GM12878 (cell line): ENCODE data around the gene UNK. TPM values are rescaled to one million over a fixed set of nuclear protein-coding genes. Genes with fewer than 3 reads are reported as not detected.

ENCODE experiments used
- ATAC-seq: fragments of 200-7000 bp; cut with Tn5 transposase; 3 replicates; pipeline ENCODE4 v1.9.1; 2020; ENCODE audit warnings: mild to moderate bottlenecking, moderate library complexity
- BruUV-seq: library from RNA; stranded (reverse); fragments of 400-500 nt; replicated peaks from 2 replicates; lab custom pipeline; 2021; lab: Mats Ljungman, UMichigan
- CTCF ChIA-PET: fragments of 300-600 bp; sonication (Branson Sonifier 250); formaldehyde crosslinking; extraction: SDS; loops from one replicate; lab custom pipeline; 2021; ENCODE audit warnings: inconsistent platforms; lab: Yijun Ruan, JAX
- POLR2A ChIA-PET: fragments of 350-600 bp; formaldehyde crosslinking; extraction: SDS; loops from one replicate; lab custom pipeline; 2021; ENCODE audit warnings: inconsistent platforms; lab: Charles Lee
- RAD21 ChIA-PET: fragments of 300-600 bp; sonication (Branson Sonifier 250); formaldehyde crosslinking; loops from one replicate; lab custom pipeline; 2023; ENCODE audit warnings: antibody characterized with exemption; ENCODE audit not compliant: unreplicated experiment; lab: Charles Lee
- SMC1A ChIA-PET: fragments of 300-600 bp; sonication (Branson Sonifier 250); formaldehyde crosslinking; loops from one replicate; lab custom pipeline; 2023; ENCODE audit not compliant: unreplicated experiment, uncharacterized antibody; lab: Charles Lee
- DNase-seq: peaks from one replicate; pipeline ENCODE4 v3.0.0-alpha.2; 2011; ENCODE audit warnings: low read depth, low spot score
- FAIRE-seq: peaks from 3 replicates; lab custom pipeline; 2011; peaks lifted over from hg19 to GRCh38; lab: Jason Lieb, UNC
- H2AFZ ChIP-seq: 2 replicates; pipeline ENCODE4 v1.6.0; 2011; ENCODE audit warnings: low read depth, low read length, control low read depth; ENCODE audit not compliant: control insufficient read depth
- H3K27ac ChIP-seq: 2 replicates; pipeline ENCODE4 v1.5.1; 2011; ENCODE audit warnings: control low read depth; ENCODE audit not compliant: control insufficient read depth, insufficient read depth
- H3K27me3 ChIP-seq, 2 experiments: replicated peaks in 1 of 2; 2 replicates each; pipeline versions ENCODE4 v1.6.0 to v1.6.1; 2011; ENCODE audit warnings: low read length in 1 of 2; ENCODE audit not compliant: control insufficient read depth in 2 of 2, insufficient read depth in 2 of 2
- H3K36me3 ChIP-seq, 2 experiments: 2 replicates each; pipeline ENCODE4 v1.5.1; 2011; ENCODE audit warnings: low read length in 1 of 2; ENCODE audit not compliant: control insufficient read depth in 2 of 2, insufficient read depth in 2 of 2
- H3K4me1 ChIP-seq: 2 replicates; pipeline ENCODE4 v1.6.1; 2011; ENCODE audit warnings: mild to moderate bottlenecking, low read length, moderate library complexity, mixed read lengths; ENCODE audit not compliant: control insufficient read depth, insufficient read depth
- H3K4me2 ChIP-seq: 2 replicates; pipeline ENCODE4 v1.6.0; 2011; ENCODE audit warnings: control low read depth; ENCODE audit not compliant: control insufficient read depth, insufficient read depth
- H3K4me3 ChIP-seq: fragments of 200-600 bp; sonication (generic); 2 replicates; pipeline ENCODE4 v1.5.1; 2016
- H3K79me2 ChIP-seq: 2 replicates; pipeline ENCODE4 v1.6.0; 2011; ENCODE audit warnings: low read length; ENCODE audit not compliant: control insufficient read depth, insufficient read depth
- H3K9ac ChIP-seq: 2 replicates; pipeline ENCODE4 v1.8.0; 2011; ENCODE audit warnings: low read length, control low read depth, mixed read lengths; ENCODE audit not compliant: control insufficient read depth, insufficient read depth
- H3K9me3 ChIP-seq: replicated peaks from 3 replicates; pipeline ENCODE4 v1.5.1; 2011; ENCODE audit warnings: mild to moderate bottlenecking, low read length; ENCODE audit not compliant: control insufficient read depth, insufficient read depth
- H4K20me1 ChIP-seq: 2 replicates; pipeline ENCODE4 v1.6.0; 2011; ENCODE audit not compliant: control insufficient read depth, insufficient read depth
- BHLHE40 ChIP-seq, 2 experiments: fragments of 450-650 bp in 1 of 2; IDR thresholded peaks; 2 replicates each; pipeline ENCODE4 v1.6.1; 2011 to 2017; ENCODE audit warnings: low read depth in 2 of 2, borderline replicate concordance in 1 of 2, improper control_type of control experiment in 1 of 2, low read length in 1 of 2, mild to moderate bottlenecking in 1 of 2
- CBFB ChIP-seq: IDR thresholded peaks from 2 replicates; pipeline ENCODE4 v1.6.1; 2016; ENCODE audit warnings: antibody characterized with exemption, low read depth
- HSF1 ChIP-seq: fragments of 150-350 bp; IDR thresholded peaks from 2 replicates; pipeline ENCODE4 v1.6.1; 2014; ENCODE audit warnings: mild to moderate bottlenecking, low read depth, low read length
- MEF2A ChIP-seq: IDR thresholded peaks from 2 replicates; pipeline ENCODE4 v1.6.1; 2011; ENCODE audit warnings: low read depth, mild to moderate bottlenecking, low read length, moderate library complexity; ENCODE audit not compliant: insufficient read depth
- NFXL1 ChIP-seq: fragments of 450-650 bp; IDR thresholded peaks from 2 replicates; pipeline ENCODE4 v1.6.1; 2017; ENCODE audit warnings: antibody characterized with exemption, mild to moderate bottlenecking, borderline replicate concordance
- SUPT20H ChIP-seq: IDR thresholded peaks from 2 replicates; pipeline ENCODE4 v1.6.1; 2011; ENCODE audit warnings: low read depth, mild to moderate bottlenecking, low read length, moderate library complexity, borderline replicate concordance; ENCODE audit not compliant: control insufficient read depth
- TAF1 ChIP-seq: IDR thresholded peaks from 2 replicates; pipeline ENCODE4 v1.6.1; 2011; ENCODE audit warnings: mild to moderate bottlenecking, low read depth, low read length, borderline replicate concordance
- TCF7 ChIP-seq: IDR thresholded peaks from 2 replicates; pipeline ENCODE4 v1.6.1; 2014; ENCODE audit warnings: antibody characterized with exemption, borderline replicate concordance
- WGBS: methylation state at CpG from one replicate; pipeline ENCODE4 v1.1.6; 2016; ENCODE audit warnings: low lambda C conversion rate; ENCODE audit not compliant: insufficient replicate concordance, insufficient coverage; ENCODE audit errors: missing lambda C conversion rate; 5-methylcytosine and 5-hydroxymethylcytosine counted together
- in situ Hi-C: fragments of 300-500 bp; cut with MboI; formaldehyde crosslinking; loops from 9 replicates; pipeline ENCODE4 v1.14.3; 2018; ENCODE audit warnings: mixed read lengths
- intact Hi-C: fragments of 100-400 bp; cut with micrococcal nuclease; formaldehyde crosslinking; loops from one replicate; pipeline ENCODE4 v1.14.2; 2022; ENCODE audit not compliant: unreplicated experiment
- polyA plus RNA-seq, 11 experiments: library from polyadenylated mRNA; depleted of rRNA in 4 of 11; unstranded in 6 of 11; stranded (reverse) in 5 of 11; fragments of >200 nt; fragmentation: Nextera tagmentation in 4 of 11; fragmentation: Illumina TruSeq in 1 of 11; extraction: Ambion mirVana in 4 of 11; extraction: Trizol in 1 of 11; gene quantifications; 1 replicate in 1 of 11; 2 replicates in 10 of 11; pipeline versions ENCODE4 v1.2.1 to v1.2.3, GENCODE V29; 2011 to 2016; ENCODE audit warnings: inconsistent platforms in 2 of 11, missing spikeins in 2 of 11, low read depth in 1 of 11
- total RNA-seq, 4 experiments: library from RNA; depleted of rRNA in 3 of 4; stranded (reverse); fragments of >200 nt in 3 of 4; fragmentation: Illumina TruSeq in 1 of 4; extraction: Trizol in 1 of 4; gene quantifications; 2 replicates each; pipeline versions ENCODE4 v1.2.1 to v1.2.3, GENCODE V29; 2013 to 2021
- TF ChIP-seq, protein P1 (sequence below): IDR thresholded peaks from 2 replicates; pipeline ENCODE4 v1.6.1; 2011; ENCODE audit warnings: low read depth, low read length, improper control_type of control experiment, borderline replicate concordance

UNK gene
- total and polyA plus RNA-seq, 10 of the 15 experiments (the other 5 are each of a cell fraction or from before 2014, with no cell fraction given), result 8.9 to 34.5 (median 27.3) TPM

GRCh38 chr17:75779987-75780889 is 4.4 kb upstream of the UNK start:
- no TSS peak for BruUV-seq
- Histone ChIP-seq H3K4me3 (no peak overlapping the region), H2AFZ (no peak overlapping the region; the same call in 1 of the 2 replicates), H3K79me2 (peaks cover 36% of the 10 kb centered on the region), H3K9me3 (no peaks in the 10 kb centered on the region), H3K36me3 (peaks cover 0 to 18% of the 10 kb centered on the region in 2 experiments), H3K4me1 (peaks cover 16% of the 10 kb centered on the region), H3K9ac (no peak overlapping the region), H3K27ac (no peak overlapping the region), H3K4me2 (peak overlapping the region; percentile 47; the same call in 1 of the 2 replicates), H3K27me3 (no peaks in the 10 kb centered on the region), H4K20me1 (peaks cover 10% of the 10 kb centered on the region)
- ChIA-PET CTCF (interaction anchor here (0.6 to 3.0 kb wide), 19 partner anchors 9 to 429 kb away, joined by 3 to 15 read pairs (median 4); partner anchors contain the start of genes GALK1, UNC13D and WBP2), POLR2A (interaction anchor here (0.5 to 5.2 kb wide), 27 partner anchors 10 to 670 kb away, joined by 3 to 38 read pairs (median 5); partner anchors contain the start of genes GALK1, RECQL5, SAP30BP and UNC13D), SMC1A (interaction anchor here (0.6 to 1.0 kb wide), 8 partner anchors 10 to 113 kb away, joined by 3 to 7 read pairs (median 4); partner anchors contain the start of genes UNC13D and WBP2), RAD21 (interaction anchor here (0.6 to 2.1 kb wide), 13 partner anchors 14 to 116 kb away, joined by 3 to 17 read pairs (median 4); partner anchors contain the start of genes GALK1, TRIM65, UNC13D and WBP2)
- WGBS, result 28% methylated on average over 5 of the region's 5 CpGs
- DNase-seq (no peak), FAIRE-seq (no peak), ATAC-seq (no peak)
- in situ Hi-C loops, result loop anchor here (5.0 kb wide), 1 partner anchor 482 kb away; no protein-coding TSS in a partner anchor
- intact Hi-C loops, result loop anchor here (2.0 to 10.0 kb wide), 3 partner anchors 75 to 485 kb away; partner anchors contain the start of genes TRIM65, UBALD2 and WBP2
- TF ChIP-seq, protein P1, sequence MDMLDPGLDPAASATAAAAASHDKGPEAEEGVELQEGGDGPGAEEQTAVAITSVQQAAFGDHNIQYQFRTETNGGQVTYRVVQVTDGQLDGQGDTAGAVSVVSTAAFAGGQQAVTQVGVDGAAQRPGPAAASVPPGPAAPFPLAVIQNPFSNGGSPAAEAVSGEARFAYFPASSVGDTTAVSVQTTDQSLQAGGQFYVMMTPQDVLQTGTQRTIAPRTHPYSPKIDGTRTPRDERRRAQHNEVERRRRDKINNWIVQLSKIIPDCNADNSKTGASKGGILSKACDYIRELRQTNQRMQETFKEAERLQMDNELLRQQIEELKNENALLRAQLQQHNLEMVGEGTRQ, result no peak
- TF ChIP-seq HSF1, result no peak
- no peak for TF ChIP-seq CBFB
- TF ChIP-seq SUPT20H, result no peak
- TF ChIP-seq MEF2A, result peak; percentile 50; the same call in 1 of the 2 replicates
- TF ChIP-seq TCF7, result no peak
- TF ChIP-seq TAF1, result no peak
- peak; percentile 98 for TF ChIP-seq NFXL1
- no peak for TF ChIP-seq BHLHE40 (IDR thresholded peaks at IDR 0.05; ENCODE audit: borderline replicate concordance in 1 of 2, low read depth in 2 of 2, low read length in 1 of 2)
